Raji (cell line): ENCODE data around the gene MCRS1.

Experiments
- POLR2A ChIP-seq: IDR thresholded peaks from 2 replicates; pipeline ENCODE4 v1.6.1; 2011; ENCODE audit warnings: low read depth, low read length, control low read depth; ENCODE audit not compliant: insufficient read depth

Gene MCRS1

GRCh38 chr12:49525942-49526341, 42.0 kb downstream of the MCRS1 start:
- no peak for TF ChIP-seq POLR2A

GRCh38 chr12:49524660-49525324, 43.1 kb downstream of the MCRS1 start:
- no peak for TF ChIP-seq POLR2A

- no peak for TF ChIP-seq POLR2A
Observed at GRCh38 chr12:49521389-49521788, 46.6 kb downstream of the MCRS1 start.

GRCh38 chr12:49519574-49519936, 48.4 kb downstream of the MCRS1 start:
- no peak for TF ChIP-seq POLR2A

GRCh38 chr12:49518914-49519573, 48.9 kb downstream of the MCRS1 start:
- no peak for TF ChIP-seq POLR2A

- no peak for TF ChIP-seq POLR2A
Observed at GRCh38 chr12:49515266-49515665, 52.7 kb downstream of the MCRS1 start.

- no peak for TF ChIP-seq POLR2A
Observed at GRCh38 chr12:49512546-49512945, 55.4 kb downstream of the MCRS1 start.

- no peak for TF ChIP-seq POLR2A
Observed at GRCh38 chr12:49511410-49511809, 56.5 kb downstream of the MCRS1 start.
